Stimulated activated CD4-positive, alpha-beta T cell treated with anti-CD3 and anti-CD28 coated beads, Interleukin-1b, Interleukin-23, amount 100 ng/mL, for 4 hours (primary cell): Measurements from ENCODE around the gene VSX2.

Experiments used
- DNase-seq, 2 donors: peaks; one replicate each; pipeline ENCODE4 v3.0.0-alpha.2; 2020; ENCODE audit warnings: low read depth in 2 of 2

VSX2 gene

DNA sequence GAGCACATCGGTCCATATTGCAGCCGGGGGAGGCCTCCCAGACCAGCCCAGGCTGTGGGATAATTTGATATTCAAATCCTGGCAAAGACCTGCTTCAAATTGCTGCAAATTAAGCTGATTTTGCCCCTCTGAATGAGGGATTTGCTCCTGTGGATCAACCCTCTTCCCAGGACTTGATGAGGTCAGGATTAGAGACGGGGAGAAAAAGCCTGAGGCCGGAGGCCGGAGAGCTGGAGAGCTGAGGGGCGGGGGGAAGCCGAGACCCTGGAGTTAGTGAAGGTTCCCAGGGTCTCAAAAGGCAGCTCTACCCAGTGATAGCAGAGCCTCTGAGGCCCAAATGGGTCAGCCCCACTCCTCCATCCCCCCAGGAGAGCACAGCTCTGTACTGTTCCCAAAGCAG is 17.5 kb upstream of the VSX2 start:
- DNase-seq, result no peak

DNA sequence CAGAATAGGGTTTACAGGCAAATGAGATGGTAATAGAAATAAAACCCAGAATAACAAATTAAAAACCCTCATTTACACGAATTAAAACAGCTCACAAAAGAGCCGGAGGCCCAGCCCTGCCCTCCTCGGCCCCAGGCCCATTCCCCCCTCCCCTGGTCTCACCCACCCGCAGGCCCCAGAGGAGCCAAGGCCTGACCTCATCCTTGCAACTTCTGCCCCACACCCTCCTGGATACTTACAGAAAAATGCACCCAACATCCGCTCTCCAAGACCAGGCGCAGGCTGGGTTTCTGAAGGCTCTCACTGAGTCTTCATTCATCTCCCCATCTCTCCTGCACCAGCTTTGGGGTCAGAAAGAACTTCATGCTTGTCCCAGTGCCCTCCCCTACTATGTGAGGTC is 16.2 kb upstream of the VSX2 start:
- DNase-seq, result no peak

DNA sequence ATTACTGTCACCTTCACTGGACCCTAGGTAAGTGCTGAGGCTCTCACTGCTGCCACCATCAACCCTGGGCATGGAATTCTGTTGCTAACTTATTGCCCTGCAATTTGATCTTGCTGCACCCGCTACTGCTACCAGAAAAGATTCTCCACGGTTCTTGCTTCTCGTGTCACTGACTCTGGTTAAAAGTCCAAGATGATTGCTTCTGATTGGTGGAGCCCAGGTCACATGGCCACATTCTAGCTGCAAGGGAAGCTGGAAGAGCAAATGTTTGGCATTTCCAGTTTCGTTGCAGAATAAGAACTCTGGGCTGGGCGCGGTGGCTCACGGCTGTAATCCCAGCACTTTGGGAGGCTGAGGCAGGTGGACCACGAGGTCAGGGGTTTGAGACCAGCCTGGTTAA is 7.5 kb upstream of the VSX2 start:
- no peak for DNase-seq

DNA sequence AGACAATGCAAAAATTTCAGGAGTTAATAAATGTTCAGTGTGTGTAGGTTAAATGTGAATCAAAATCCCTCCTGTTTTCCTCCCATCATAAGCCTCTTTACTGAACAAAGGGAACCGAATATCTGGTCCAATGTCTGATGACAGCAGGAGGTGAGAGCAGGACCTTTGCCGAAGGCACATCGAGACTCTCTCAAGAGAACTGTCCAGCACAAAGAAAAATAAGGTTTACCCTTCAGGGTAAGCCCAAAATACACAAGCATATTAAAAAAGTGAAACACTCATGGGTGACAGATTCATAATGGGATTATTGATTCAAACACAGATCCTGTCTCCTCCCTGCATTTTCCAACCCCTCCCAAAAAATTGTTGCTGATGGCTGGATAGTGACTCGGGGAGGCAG is 4.2 kb upstream of the VSX2 start:
- no peak for DNase-seq

DNA sequence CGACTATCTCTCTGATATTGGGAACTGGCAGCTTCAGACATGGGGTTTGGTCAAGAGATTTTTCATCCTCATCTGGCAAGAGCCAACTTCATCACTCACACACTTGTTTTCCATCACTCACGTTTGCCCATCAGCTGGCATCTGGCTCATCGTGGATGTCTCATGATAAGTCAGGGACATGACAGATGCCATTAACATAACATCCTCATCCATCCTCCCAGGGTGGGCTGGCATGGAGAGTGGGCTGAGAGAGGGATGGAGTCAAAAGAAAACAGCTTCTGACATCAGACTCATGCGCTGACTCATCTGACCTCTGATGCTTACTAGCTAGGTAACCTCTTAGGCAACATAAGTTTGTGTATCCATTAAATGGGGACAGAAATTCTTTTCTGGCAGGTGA is 1.8 kb upstream of the VSX2 start:
- DNase-seq, result no peak

DNA sequence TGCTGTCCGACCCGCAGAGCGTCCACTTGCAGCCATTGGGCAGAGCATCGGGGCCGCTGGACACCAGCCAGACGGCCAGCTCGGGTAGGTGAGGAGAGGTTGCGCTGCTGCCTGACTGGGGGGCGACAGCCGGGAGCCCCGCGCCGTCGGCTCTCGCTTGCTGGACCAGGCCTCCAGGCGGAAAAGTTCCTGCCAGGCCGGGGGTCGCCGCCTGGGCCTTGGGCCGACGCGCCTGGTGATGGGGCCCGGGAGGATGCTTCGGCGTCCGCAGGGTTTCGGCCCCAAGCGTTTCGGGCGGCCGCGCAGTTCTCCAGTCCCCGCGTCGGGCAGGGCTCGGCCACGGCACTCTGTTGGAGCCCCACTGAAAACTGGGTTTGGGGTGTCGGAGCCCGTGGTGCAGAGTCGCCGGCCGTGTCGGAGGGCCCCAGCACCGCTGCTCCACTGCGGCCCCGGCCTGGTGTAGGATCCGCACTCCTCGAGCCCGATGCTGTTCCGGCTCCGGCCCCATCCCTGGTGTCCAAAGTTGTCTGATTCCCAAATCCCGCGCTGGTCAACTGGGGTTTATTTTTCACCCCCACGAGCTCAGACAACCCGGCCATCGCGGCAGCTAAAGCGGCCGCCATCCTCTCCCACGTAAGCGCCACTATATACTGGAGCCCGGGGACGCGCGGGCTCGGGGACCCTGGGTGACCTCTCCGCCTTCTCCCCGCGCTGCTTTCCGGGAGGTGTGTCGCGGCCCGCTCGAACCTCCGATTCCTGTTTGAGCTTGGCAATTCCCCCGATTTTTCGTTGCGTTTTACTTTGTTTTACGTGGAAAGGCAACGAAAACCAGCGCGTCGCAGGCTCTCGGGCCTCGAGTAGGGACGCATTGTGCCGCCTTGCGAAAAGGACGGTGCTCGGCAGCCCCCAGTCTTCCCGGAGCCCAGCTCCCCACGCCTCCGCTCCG is 872 bp downstream of the VSX2 start:
- DNase-seq, result no peak

DNA sequence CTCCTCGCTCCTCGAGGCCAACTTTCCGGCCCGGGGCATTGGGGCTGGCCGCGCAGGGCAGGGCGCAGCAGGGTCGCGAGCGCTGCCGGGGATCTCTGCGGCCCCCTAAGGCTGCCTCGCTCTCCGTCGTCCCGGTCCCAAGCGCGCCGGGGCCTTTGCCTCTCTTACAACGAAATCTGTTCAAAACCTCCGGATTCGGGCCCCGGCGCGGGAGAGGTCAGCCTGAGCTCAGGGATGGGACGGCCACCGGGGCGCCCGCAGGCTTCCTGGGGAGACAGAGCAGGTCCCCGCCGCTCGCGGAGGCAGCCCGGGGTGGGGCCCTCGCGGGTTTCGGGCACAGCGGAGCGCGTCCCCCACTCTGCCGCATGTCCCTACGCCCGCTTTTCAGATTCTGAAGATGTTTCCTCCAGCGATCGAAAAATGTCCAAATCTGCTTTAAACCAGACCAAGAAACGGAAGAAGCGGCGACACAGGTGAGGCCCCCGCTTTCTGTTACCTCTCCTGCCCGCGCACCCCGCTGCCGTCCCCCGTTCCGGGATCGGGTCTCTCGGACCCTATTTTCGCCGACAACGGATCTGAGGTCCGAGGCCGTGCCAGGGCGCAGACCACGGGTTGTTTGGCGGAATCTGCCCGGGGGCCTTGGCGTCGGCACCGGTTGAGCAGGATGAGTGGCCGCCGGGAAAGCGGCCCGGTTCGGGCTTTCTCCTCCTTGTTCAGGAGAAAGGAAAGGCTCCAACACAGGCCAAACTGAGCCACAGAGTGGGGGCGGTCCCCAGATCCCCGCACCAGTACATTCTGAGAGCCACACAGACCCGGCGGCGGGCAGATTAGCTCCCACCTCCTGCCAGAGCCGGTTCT is 1.8 kb downstream of the VSX2 start:
- no peak for DNase-seq

DNA sequence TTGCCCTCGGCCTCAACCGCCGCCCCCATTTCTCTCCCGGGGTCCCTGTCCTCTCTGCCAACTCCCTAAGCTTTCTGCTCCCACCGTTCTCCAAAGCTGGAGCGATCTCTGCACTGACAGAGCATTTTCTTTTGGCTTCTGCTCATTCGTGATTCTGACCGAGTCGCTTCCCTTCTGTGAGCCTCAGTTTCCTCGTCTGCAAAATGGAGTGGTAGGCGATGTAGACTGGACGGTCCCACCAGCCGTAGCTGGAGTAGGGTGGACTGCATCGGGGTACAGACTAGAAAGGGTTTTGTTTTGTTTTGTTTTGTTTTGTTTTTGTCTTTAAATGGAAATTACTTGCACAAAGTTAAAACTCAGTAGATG is 2.4 kb downstream of the VSX2 start:
- DNase-seq, result no peak

DNA sequence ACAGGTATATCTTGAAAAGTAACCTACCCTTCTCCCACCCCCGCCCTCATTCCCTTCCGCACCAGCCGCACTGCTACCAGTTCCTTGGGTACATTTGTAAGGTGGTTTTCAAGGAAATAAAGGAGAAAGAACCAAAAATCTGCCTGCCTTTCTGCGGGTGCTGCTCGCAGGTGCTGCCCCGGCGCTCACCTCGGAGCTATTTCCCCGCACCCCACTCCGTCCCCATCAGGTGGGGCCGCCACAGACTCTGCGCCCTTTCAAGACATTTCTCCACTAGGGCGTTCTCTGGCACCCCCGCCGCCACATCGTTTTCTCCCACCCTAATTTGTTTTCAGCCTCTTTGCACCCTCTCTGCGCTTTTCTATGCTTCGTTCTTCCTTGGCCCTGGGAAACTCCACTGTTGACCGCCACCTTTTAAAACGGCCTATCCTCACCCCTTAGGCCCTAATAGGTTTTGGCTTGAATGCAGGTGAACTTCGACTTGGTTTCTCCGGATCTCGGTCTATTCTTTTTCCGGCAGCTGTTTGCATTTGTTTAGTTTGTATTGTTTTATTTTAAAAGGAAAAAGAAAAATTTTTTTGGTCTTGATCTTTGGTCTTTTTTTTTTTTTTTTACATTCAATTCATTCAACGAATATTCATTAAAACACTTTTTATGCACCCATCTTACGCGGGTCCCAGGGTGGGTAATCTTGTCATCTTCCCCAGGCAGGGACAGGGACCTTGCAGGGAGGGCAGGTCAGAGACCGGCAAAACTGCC is 3.0 kb downstream of the VSX2 start:
- no peak for DNase-seq

DNA sequence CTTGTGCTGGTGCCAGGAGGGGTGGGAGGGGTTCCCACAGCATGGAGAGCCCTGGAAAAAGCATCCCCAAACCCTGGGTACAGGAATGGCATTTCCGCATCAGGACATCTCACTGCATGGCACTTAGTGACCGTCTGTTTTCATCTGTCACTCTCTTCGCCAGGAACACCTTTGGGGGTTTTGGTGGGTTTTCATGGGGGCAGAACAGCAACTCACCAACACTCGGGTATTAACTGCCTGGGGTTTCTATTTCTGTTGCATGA is 3.5 kb downstream of the VSX2 start:
- DNase-seq, result no peak

DNA sequence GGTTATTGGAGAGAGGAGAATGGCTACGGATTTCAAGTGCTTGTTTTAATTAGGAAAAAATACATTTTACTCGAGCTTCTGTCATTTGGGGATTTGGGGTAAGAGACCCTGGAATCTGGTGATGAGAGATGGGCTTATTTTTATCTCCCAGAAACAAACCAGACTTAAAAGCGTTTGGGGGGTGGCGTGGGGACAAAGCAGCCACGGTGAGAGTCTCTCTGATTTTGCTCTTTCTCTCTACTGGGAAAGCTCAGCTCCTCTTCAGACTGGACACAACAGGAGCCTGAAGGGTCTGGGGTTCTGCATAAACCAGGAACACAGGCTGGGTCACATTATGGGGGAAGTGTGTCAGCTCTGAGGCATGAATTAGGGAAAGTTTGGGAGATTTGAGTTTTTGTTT is 3.8 kb downstream of the VSX2 start:
- no peak for DNase-seq

DNA sequence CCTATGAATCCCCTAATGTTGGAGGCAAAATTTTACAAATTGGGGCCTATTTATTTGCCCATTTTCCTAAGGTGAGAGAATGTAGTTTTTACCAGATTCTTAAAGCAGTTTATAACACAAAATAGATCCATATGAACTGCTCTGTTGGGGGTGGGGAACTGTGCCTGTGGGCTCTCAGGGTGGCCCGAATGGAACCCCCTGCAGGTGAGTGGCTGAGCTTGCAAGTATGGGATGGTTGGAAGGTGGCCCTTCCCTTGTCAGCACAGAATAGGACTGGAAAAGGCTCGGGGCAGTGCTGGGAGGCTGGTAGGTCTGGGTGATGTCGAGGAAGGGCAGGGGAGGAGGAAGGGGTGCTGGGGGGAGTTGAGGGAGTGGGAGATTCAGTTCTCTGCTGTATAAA is 4.9 kb downstream of the VSX2 start:
- no peak for DNase-seq

DNA sequence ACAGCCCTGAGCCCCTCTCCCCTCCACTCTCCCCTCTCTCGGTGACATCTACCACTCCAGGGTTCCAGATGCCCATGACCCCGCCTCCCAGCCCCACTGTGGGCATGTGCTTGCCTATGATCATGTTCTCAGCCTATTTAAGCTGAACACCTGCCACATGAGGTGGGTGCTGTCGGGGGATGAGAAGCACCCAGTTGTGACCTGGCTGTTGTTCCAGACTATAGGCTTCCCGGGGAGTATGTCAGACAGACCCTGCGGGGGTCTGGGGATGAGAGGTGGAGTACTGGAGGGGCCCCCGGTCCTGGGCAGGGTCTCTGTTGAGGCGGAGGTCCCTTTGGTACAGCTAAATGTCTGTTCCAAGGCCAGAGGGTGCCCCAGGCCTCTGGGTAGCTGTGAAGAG is 6.0 kb downstream of the VSX2 start:
- DNase-seq, result no peak

DNA sequence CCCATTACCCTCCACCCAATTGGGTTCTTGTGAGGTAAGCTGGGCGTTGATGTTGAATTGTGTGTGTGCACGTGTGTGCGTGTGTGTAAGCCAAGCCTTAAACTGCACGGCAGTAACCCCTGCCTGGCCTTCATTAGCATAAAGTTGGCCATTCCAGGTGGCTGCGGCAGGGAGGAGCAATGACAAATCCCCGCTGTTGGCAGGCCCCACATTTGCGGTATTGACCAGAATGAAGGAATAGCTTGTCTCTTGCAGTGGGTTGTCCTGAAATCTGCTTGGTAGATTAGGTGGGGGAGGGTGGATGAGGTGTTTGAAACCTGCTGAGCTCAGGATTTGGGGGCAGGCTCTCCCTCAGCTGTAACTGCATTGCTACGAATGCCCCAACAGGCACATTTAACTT is 7.3 kb downstream of the VSX2 start:
- DNase-seq, result no peak

DNA sequence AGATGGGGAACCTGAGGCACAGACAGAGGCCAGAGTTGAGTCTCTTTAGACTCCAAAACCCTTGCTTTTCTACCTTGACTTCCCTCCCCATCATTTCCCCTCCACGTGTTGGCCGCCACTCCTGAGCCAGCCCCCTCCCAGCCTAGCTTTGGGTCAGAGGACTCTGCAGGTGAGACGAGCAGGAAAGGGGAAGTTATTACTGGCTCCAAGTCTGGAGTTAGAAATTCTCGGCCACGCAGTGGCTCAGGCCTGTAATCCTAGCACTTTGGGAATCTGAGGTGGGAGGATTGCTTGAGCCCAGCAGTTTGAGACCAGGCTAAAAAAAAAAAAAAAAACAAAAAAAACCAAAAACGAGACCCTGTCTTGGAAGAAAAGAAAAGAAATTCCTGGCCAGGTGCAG is 8.8 kb downstream of the VSX2 start:
- DNase-seq, result no peak

DNA sequence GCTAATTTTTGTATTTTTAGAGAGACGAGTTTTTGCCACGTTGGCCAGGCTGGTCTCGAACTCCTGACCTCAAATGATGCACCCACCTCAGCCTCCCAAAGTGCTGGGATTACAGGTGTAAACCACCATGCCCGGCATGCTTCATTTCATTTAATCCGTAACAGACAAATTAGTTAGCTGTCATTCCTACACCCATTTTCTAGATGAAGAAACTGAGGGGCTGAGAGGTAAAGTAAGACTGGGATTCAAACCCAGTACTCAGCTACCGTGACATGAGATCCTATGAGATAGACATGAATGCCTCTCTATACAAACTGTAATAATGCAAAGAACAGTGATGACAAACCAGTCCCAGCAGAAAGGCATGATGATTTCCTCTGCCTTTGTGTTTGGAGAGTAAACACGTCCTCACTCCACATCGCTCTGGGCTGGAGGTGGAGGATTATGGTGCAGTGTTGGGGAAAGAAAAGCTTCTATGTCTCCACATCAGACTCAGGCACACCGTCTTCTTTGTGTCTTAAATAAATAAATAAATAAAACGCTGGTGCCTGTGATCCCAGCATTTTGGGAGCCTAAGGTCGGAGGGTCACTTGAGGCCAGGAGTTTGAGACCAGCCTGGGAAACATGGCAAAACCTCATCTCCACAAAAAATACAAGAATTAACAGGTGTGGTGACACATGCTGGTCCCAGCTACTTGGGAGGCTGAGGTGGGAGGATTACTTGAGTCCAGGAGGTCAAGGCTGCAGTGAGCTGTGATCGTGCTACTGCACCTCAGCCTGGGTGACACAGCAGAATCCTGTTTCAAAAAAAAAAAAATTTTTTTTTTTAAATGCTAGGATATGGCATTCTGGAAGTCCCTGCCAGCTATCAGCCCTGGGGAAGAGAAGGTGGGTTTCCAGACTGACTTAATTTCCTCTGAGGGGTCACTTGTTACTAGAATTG is 10.5 kb downstream of the VSX2 start:
- no peak for DNase-seq

DNA sequence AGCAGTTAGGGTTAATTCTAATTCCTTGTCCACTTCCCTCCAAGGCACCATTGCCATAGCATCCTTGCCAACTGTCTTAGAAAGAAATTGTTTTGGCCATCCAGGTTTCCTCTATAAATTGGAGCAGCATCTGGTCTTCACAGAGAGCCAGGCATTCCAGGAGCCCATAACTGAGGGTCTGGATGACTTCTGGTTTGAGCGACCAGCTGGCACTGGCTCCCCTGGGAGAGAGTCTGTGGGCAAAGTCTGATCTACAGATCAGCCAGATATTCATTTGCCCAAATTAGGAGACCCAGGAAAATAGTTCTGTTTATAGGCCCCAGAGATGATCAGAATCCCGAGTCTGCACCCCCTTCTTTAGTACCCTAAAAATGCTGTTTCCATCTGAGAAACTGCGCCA is 16.0 kb downstream of the VSX2 start:
- DNase-seq, result no peak

DNA sequence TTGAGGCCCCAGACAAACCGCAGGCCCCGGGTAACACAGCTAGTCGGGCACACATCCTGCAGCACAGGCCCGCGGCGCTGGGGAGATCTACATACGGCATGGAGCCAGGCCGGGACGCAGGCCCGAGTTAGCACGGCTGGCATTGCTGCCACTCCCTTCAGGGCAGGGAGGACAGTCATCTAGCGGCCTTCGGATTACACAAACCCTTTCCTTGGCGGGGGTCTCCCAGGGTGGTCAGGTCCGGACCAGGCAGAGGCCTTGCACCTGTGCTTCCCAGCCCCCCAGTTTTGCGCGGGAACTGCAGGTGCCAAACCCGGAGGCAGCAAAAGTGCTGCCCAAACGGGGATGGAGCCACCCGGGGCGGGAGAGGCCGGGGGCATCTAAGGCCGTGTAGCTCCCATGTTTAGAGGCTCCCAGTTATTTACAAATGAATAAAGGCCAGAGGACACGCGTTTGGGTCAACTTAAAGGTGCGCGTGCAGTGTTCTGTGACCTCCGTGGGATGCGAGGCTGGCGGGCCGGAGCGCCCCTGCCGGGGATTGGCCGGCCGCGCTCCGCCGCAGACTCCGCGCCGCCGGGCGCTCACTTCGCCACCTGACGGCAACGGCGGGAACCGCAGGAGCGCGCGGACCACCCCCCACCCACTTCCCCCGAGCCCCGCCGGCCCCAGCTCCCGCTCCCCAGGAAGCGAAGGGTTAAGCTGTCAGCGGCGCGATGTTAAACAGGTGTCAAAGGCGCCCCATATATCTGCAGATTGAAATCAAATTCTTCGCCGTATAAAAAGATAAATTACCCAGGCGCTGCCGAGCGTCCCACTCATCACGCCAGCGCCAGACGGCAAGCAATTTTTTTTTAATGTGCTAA is 18.1 kb downstream of the VSX2 start:
- peak; percentile 56 to 63 for DNase-seq

DNA sequence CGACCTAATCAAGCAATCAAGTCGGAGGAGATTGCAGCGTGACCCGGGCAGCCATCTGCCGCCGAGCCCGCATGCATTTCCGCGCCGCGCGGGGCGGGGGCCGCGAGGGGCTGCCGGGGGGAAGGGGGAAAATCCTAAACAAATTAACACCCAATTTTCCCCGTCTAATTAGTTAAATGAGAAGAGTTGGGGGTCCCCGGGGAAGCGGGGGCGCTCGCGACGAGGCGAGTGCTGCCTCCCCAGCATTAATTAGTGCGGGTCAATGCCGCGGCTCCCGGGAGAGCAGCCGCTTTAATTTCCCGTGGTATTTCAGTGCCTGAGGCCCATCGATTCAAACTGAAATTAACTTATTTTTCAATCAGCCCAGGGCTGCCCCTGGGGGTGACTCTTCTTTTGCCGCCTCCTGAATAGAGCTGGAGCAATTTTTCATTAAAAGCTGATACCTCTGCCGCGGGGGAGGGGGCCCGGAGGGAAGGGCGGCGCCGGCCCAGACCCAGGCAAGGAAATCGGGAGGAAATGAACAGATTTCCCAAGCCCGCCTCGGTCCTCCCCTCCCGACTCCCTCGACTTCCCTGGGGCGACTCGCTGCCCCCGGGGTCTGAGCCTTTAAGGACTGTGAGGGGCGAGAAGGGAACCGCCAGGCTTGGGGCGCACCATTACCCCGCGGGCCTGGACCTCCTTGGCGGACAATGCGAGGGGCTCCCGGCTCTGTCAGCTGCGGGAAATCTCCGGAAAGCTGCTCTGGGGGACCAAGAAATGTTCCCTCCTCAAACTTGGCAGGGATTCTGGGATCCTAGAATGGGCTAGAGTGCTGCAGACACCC is 18.9 kb downstream of the VSX2 start:
- DNase-seq, result no peak

DNA sequence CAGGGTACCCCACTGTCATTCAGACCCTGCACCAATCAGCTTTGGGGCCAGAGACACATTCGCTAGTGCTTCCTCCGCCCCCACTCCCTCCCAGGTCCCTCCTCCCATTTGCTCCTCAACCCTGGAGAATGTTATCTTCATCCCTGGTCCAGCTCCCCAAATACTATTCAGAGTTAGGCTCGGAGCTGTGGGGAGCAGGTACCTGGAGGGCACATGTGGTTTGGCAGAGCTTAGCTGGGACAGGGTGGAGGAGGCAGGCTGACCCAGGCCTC is 19.5 kb downstream of the VSX2 start:
- no peak for DNase-seq
